Neutrophil (primary cell): ENCODE measurements around the gene DEK.

Experiments
- H3K27ac ChIP-seq: fragments of 200-600 bp; sonication (generic); 2 replicates; pipeline ENCODE4 v1.5.1; 2016; ENCODE audit warnings: mild to moderate bottlenecking, moderate library complexity
- H3K27me3 ChIP-seq: fragments of 200-600 bp; sonication (generic); 2 replicates; pipeline ENCODE4 v1.6.0; 2016; ENCODE audit warnings: mild to moderate bottlenecking
- H3K36me3 ChIP-seq: fragments of 200-600 bp; sonication (generic); 2 replicates; pipeline ENCODE4 v1.5.1; 2017
- H3K4me1 ChIP-seq, 2 experiments: fragments of 200-600 bp in 1 of 2; sonication (generic) in 1 of 2; 1 replicate in 1 of 2; 2 replicates in 1 of 2; pipeline versions ENCODE4 v1.5.1 to v1.6.1; 2013 to 2016; ENCODE audit warnings: low read depth in 1 of 2, low read length in 1 of 2, mild to moderate bottlenecking in 1 of 2, moderate library complexity in 1 of 2; ENCODE audit not compliant: control insufficient read depth in 1 of 2, insufficient read depth in 1 of 2
- H3K4me3 ChIP-seq, 2 experiments: fragments of 200-600 bp in 1 of 2; sonication (generic) in 1 of 2; 1 replicate in 1 of 2; 2 replicates in 1 of 2; pipeline ENCODE4 v1.5.1; 2013 to 2016; ENCODE audit warnings: low read depth in 1 of 2, low read length in 1 of 2, mild to moderate bottlenecking in 1 of 2, moderate library complexity in 1 of 2
- H3K9me3 ChIP-seq: fragments of 200-600 bp; sonication (generic); 2 replicates; pipeline ENCODE4 v1.5.1; 2016
- TF ChIP-seq, protein P1 (sequence below): fragments of 200-600 bp; sonication (generic); IDR thresholded peaks from 2 replicates; pipeline ENCODE4 v1.5.1; 2016; ENCODE audit warnings: antibody characterized with exemption

The DEK gene

DNA sequence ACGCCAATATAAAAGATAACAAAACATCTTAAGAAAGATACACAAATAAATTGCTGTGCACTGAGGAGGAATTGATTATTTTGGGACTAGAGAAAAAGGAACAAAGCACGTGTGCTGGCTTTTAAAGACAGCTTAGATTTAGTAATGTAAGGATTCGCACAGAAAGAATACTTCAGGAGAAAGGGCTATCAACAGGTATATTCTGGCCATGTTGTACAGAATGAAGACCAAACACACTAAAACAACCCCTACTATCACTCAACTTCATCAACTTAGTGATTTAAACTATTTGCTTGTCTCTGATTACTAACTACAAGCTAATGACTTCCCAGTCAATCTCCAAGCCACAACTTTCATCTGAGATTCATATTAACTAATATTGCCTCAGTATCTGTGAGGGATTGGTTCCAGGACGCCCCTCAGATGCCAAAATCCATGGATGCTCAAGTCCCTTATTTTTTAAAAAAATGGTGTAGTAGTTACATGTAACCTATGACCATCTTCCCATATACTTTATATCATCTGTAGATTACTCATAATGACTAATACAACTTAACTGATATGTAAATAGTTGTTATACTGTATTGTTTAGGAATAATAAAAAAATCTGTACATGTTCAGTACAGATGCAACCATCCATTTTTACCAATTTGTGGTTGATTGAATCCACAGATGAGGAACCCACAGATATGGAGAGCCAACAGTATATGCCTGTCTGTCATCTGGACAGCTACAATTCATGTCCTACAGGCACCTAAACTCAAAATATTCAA lies 4.5 kb downstream of the DEK start:
- Histone ChIP-seq H3K9me3 (no peaks in the 10 kb centered on the region), H3K4me1 (peaks cover 9 to 12% of the 10 kb centered on the region in 2 experiments), H3K27ac (peak overlapping the region; percentile 56), H3K4me3 (no peak overlapping the region), H3K27me3 (no peaks in the 10 kb centered on the region), H3K36me3 (peaks cover 23% of the 10 kb centered on the region)
- TF ChIP-seq, protein P1, sequence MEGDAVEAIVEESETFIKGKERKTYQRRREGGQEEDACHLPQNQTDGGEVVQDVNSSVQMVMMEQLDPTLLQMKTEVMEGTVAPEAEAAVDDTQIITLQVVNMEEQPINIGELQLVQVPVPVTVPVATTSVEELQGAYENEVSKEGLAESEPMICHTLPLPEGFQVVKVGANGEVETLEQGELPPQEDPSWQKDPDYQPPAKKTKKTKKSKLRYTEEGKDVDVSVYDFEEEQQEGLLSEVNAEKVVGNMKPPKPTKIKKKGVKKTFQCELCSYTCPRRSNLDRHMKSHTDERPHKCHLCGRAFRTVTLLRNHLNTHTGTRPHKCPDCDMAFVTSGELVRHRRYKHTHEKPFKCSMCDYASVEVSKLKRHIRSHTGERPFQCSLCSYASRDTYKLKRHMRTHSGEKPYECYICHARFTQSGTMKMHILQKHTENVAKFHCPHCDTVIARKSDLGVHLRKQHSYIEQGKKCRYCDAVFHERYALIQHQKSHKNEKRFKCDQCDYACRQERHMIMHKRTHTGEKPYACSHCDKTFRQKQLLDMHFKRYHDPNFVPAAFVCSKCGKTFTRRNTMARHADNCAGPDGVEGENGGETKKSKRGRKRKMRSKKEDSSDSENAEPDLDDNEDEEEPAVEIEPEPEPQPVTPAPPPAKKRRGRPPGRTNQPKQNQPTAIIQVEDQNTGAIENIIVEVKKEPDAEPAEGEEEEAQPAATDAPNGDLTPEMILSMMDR, result no peak

DNA sequence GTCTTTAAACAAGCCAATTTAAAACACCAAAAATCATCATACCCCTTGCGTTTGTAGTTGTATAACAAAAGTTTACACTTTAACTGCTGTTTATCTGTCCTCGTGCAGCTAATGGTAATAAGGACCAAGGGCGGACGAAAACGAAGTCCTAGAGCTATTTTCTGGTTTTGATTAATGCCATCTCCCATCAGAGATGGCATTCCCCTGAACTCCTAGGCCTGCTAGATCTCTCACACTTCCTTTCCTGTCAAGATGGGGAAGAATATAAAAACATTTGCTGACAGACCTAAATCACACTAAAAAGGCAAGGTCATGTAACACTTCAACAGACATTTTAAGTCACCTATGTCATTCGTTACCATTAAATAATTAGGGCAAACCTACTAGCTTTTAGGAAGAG lies 9.5 kb downstream of the DEK start:
- peaks cover 53% of the 10 kb centered on the region for H3K36me3 ChIP-seq
- no peaks in the 10 kb centered on the region for H3K9me3 ChIP-seq
- H3K27me3 ChIP-seq, result no peaks in the 10 kb centered on the region
- TF ChIP-seq, protein P1, result no peak
- H3K4me3 ChIP-seq, result no peak overlapping the region
- H3K27ac ChIP-seq, result no peak overlapping the region
- no peaks in the 10 kb centered on the region for H3K4me1 ChIP-seq

DNA sequence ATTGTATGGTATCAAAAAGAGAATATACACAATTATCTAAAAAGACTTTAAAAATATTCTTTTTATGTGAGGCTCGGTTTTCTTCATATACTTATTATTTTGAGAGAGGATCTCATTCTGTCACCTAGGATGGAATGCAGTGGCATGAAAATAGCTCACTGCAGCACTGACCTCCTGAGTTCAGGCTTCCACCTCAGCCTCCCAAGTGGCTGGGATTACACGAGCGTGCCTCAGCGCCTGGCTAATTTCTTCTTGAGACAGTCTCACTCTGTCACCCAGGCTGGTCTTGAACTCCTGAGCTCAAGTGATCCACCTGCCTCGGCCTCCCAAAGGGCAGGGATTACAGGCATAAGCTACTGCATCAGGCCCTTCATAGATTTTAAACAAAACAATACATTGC lies 10.7 kb downstream of the DEK start:
- TF ChIP-seq, protein P1, result no peak
- H3K27ac ChIP-seq, result no peak overlapping the region
- H3K4me3 ChIP-seq, result no peak overlapping the region
- no peaks in the 10 kb centered on the region for H3K9me3 ChIP-seq
- no peaks in the 10 kb centered on the region for H3K27me3 ChIP-seq
- H3K36me3 ChIP-seq, result peaks cover 64% of the 10 kb centered on the region
- no peaks in the 10 kb centered on the region for H3K4me1 ChIP-seq

DNA sequence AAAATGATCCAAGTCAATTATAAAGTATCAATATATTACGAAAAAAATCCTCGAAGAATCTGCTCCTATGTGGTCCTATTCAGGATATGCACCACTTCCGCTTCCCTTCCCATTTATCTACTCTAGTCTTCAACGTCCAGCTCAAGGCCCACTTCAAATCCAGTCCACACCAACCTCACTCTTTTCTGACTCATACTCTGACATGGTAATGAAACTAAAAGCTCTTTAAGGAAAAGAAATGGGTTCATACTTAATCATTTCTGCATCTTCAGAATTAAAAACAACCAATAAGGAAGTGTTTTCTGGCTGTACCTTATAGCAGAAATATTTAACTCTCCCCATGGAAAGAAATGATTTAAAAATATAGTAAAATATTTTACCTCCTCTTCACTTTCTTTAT lies 15.1 kb downstream of the DEK start:
- H3K9me3 ChIP-seq, result no peaks in the 10 kb centered on the region
- peaks cover 65% of the 10 kb centered on the region for H3K36me3 ChIP-seq
- TF ChIP-seq, protein P1, result no peak
- no peak overlapping the region for H3K4me3 ChIP-seq
- H3K4me1 ChIP-seq, result no peaks in the 10 kb centered on the region
- no peak overlapping the region for H3K27ac ChIP-seq
- no peaks in the 10 kb centered on the region for H3K27me3 ChIP-seq

DNA sequence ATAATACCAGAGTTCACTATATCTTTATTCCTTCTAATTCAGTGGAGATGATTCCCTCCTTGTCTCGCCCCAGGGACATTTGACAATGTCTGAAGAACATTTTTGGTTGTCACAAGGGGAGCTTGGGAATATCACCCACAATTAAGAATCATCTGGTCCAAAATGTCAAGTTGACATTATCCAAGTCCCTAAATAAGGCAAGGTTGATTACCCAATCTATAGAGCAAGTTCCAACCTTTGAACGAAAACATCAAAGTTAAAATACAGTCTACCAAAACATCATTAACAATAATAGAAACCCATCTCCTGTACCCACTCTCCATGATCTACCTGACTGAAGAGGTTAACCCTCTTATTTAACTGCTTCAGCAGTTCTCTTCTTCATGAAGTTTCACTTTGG lies 15.6 kb downstream of the DEK start:
- TF ChIP-seq, protein P1, result no peak
- Histone ChIP-seq H3K9me3 (no peaks in the 10 kb centered on the region), H3K36me3 (peaks cover 60% of the 10 kb centered on the region), H3K4me3 (no peak overlapping the region), H3K27ac (no peak overlapping the region), H3K27me3 (no peaks in the 10 kb centered on the region), H3K4me1 (no peaks in the 10 kb centered on the region)
